AG04450 (cell line): ENCODE measurements around the gene SLC17A5. TPM values are rescaled to one million over a fixed set of nuclear protein-coding genes. Genes with fewer than 3 reads are reported as not detected.

ENCODE experiments used
- CTCF ChIA-PET: fragments of 300-600, 350-600 bp; formaldehyde crosslinking; extraction: SDS; loops from one replicate; lab custom pipeline; 2022; ENCODE audit warnings: antibody characterized with exemption, inconsistent platforms; lab: Charles Lee
- POLR2A ChIA-PET: fragments of 350-600 bp; formaldehyde crosslinking; extraction: SDS; loops from one replicate; lab custom pipeline; 2021; ENCODE audit warnings: antibody characterized with exemption, inconsistent platforms; lab: Yijun Ruan, JAX
- DNase-seq: peaks from one replicate; pipeline ENCODE4 v3.0.0-alpha.2; 2011; ENCODE audit warnings: low read depth, low spot score
- H3K27ac ChIP-seq: one replicate; pipeline ENCODE4 v1.5.1; 2012; ENCODE audit warnings: low read depth, low read length, control low read depth
- H3K27me3 ChIP-seq: one replicate; pipeline ENCODE4 v1.6.0; 2012; ENCODE audit warnings: low read length; ENCODE audit not compliant: control insufficient read depth, insufficient read depth
- H3K4me3 ChIP-seq: 2 replicates; pipeline ENCODE4 v1.5.1; 2011; ENCODE audit warnings: mild to moderate bottlenecking, low read depth, low read length, control low read depth
- H3K9me3 ChIP-seq: 2 replicates; pipeline ENCODE4 v1.5.1; 2012; ENCODE audit warnings: low read length; ENCODE audit not compliant: control insufficient read depth, insufficient read depth
- polyA plus RNA-seq: library from polyadenylated mRNA; depleted of rRNA; stranded (reverse); fragments of >200 nt; gene quantifications from 2 replicates; pipeline ENCODE4 v1.2.3, GENCODE V29; 2011
- TF ChIP-seq, protein P1 (sequence below): IDR thresholded peaks from 2 replicates; pipeline ENCODE4 v1.5.1; 2011; ENCODE audit warnings: low read depth, low read length, control low read depth, inconsistent platforms

SLC17A5 gene
- polyA plus RNA-seq, 1 experiment: 34.0 TPM

GRCh38 chr6:73665686-73666319 is 12.0 kb upstream of the SLC17A5 start:
- CTCF ChIA-PET: interaction anchor here (1.1 to 1.3 kb wide), 3 partner anchors 10 to 68 kb away, joined by 3 to 4 read pairs (median 3); no protein-coding TSS in a partner anchor

DNA sequence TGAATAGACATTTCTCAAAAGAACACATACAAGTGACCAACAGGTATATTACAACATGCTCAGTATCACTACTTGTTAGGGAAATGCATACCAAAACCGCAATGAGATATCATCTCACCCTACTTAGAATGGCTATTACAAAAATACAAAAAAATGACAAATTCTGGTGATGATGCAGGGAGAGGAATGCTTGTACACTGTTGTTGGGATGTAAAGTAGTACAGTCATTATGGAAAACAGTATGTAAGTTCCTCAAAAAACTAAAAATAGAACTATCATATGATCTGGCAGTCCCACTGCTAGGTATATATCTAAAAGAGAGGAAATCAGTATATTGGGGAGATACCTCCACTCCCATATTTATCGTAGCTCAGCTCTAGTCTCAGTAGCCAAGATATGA is 10.9 kb upstream of the SLC17A5 start:
- Histone ChIP-seq H3K27ac (no peak overlapping the region), H3K4me3 (no peak overlapping the region), H3K9me3 (no peaks in the 10 kb centered on the region; the same call in 1 of the 2 replicates), H3K27me3 (no peaks in the 10 kb centered on the region)
- ChIA-PET CTCF (interaction anchor here (1.3 kb wide), 1 partner anchor 69 kb away, joined by 3 read pairs; no protein-coding TSS in a partner anchor), POLR2A (no interaction called here)
- DNase-seq: no peak
- TF ChIP-seq, protein P1, sequence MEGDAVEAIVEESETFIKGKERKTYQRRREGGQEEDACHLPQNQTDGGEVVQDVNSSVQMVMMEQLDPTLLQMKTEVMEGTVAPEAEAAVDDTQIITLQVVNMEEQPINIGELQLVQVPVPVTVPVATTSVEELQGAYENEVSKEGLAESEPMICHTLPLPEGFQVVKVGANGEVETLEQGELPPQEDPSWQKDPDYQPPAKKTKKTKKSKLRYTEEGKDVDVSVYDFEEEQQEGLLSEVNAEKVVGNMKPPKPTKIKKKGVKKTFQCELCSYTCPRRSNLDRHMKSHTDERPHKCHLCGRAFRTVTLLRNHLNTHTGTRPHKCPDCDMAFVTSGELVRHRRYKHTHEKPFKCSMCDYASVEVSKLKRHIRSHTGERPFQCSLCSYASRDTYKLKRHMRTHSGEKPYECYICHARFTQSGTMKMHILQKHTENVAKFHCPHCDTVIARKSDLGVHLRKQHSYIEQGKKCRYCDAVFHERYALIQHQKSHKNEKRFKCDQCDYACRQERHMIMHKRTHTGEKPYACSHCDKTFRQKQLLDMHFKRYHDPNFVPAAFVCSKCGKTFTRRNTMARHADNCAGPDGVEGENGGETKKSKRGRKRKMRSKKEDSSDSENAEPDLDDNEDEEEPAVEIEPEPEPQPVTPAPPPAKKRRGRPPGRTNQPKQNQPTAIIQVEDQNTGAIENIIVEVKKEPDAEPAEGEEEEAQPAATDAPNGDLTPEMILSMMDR: no peak

More at GRCh38 chr6:73665686-73666319, 12.0 kb upstream of the SLC17A5 start:
- Histone ChIP-seq H3K27ac (no peak overlapping the region), H3K9me3 (no peaks in the 10 kb centered on the region; the same call in 1 of the 2 replicates), H3K4me3 (no peak overlapping the region), H3K27me3 (no peaks in the 10 kb centered on the region)
- no peak for DNase-seq
- TF ChIP-seq, protein P1: no peak
- POLR2A ChIA-PET: no interaction called here

GRCh38 chr6:73657201-73657600 is 3.4 kb upstream of the SLC17A5 start:
- H3K27ac ChIP-seq: no peak overlapping the region
- no peaks in the 10 kb centered on the region; the same call in 1 of the 2 replicates for H3K9me3 ChIP-seq
- ChIA-PET POLR2A (no interaction called here), CTCF (interaction anchor here (1.4 kb wide), 1 partner anchor 19 kb away, joined by 3 read pairs; no protein-coding TSS in a partner anchor)
- no peaks in the 10 kb centered on the region for H3K27me3 ChIP-seq
- no peak overlapping the region for H3K4me3 ChIP-seq
- no peak for DNase-seq
- TF ChIP-seq, protein P1: no peak

GRCh38 chr6:73656531-73657145 is 2.8 kb upstream of the SLC17A5 start:
- POLR2A ChIA-PET: no interaction called here

More at GRCh38 chr6:73656531-73657145, 2.8 kb upstream of the SLC17A5 start:
- CTCF ChIA-PET: interaction anchor here (1.4 kb wide), 1 partner anchor 19 kb away, joined by 3 read pairs; no protein-coding TSS in a partner anchor
- Histone ChIP-seq H3K27ac (no peak overlapping the region), H3K27me3 (no peaks in the 10 kb centered on the region), H3K4me3 (no peak overlapping the region), H3K9me3 (no peaks in the 10 kb centered on the region; the same call in 1 of the 2 replicates)
- DNase-seq: no peak
- TF ChIP-seq, protein P1: no peak
